A549 treated with Mapracorat at 1 μM for 4 hours (cell line): ENCODE measurements around the gene VPS4A. TPM values are rescaled to one million over a fixed set of nuclear protein-coding genes. Genes with fewer than 3 reads are reported as not detected.

Experiments used
- total RNA-seq: library from RNA; stranded (reverse); fragments of 200-300 nt; extraction: Qiagen RNA extraction; gene quantifications from 5 replicates; pipeline ENCODE4 v1.2.3, GENCODE V29; 2022

Gene VPS4A
- 30.5 to 32.2 TPM (median 31.7 TPM) in 5 replicates for total RNA-seq

DNA sequence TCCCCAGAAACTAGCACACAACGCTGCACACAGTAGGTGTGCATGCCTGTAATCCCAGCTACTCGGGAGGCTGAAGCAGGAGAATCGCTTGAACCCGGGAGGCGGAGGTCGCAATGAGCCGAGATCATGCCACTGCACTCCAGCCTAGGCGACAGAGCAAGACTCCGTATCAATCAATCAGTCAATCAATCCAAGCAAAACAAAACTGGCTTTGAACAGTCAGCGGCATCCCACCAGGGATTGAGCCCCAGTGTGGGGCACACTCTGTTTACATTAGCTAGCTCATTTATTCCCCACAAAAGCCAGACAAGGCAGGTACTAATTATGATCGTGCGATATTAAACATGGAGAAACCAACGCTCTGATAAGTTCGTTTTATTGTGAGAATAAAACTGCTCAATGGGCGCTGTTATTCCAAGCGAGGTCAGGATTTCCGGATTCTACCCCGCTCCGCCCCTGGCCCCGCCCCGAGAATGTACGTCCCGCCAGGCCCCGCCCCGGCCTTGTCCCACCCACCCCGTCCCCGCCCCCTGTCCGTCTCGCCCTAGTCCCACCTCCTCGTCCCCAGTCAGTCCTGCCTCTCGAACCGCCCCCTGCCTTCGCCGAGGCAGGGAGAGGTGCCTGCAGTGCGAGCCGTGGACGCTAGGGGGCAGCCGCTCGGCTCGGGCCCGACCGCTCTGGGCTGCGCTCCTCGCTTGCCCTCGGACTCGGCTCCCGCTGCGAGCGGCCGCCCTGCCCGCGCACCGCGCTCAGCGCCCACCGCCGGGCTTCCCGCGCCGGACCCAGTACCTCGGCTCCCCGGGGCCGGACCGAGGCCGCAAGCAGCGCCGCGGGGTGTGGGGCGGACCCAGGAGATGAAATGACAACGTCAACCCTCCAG lies at the start of gene VPS4A:
VPS4A (plus strand) TSS at position 698 of the 880 bp plus-strand sequence; CDS start at position 860, 162 bp downstream.

GRCh38 chr16:69330286-69331109 lies 19.3 kb downstream of the VPS4A start, which contains the start of gene PDF:
PDF (minus strand) TSS chr16:69330588; CDS start chr16:69330570, 18 bp downstream.

GRCh38 chr16:69339289-69340094 lies 28.3 kb downstream of the VPS4A start, which contains the start of the genes COG8 and NIP7:
COG8 (minus strand) TSS chr16:69339564; CDS start chr16:69339552, 12 bp downstream.
NIP7 (plus strand) TSS chr16:69339772; CDS start chr16:69339830, 58 bp downstream.

GRCh38 chr16:69351309-69352027 lies 40.3 kb downstream of the VPS4A start, which contains the start of gene TMED6:
TMED6 (minus strand) TSS chr16:69351786; CDS start chr16:69351753, 33 bp downstream.

Other genes with a start within 250 kb of the VPS4A start
- gene HAS3, start 205.7 kb upstream of the VPS4A start, total RNA-seq = 38.4 to 52.3 TPM (median 45.9 TPM) in 5 replicates
- 108 to 127 TPM (median 126 TPM) in 5 replicates for gene CHTF8, start 178.8 kb upstream of the VPS4A start, total RNA-seq
- 80.2 to 88.1 TPM (median 81.7 TPM) in 5 replicates for gene UTP4, start 178.7 kb upstream of the VPS4A start, total RNA-seq
- 6.5 to 9.8 TPM (median 7.4 TPM) in 5 replicates for gene SNTB2, start 124.2 kb upstream of the VPS4A start, total RNA-seq
- 20.4 to 40.7 TPM (median 39.0 TPM) in 5 replicates for gene PDF, start 19.2 kb downstream of the VPS4A start, total RNA-seq
- gene COG8, start 28.2 kb downstream of the VPS4A start, total RNA-seq = 18.7 to 26.1 TPM (median 25.7 TPM) in 5 replicates
- gene NIP7, start 28.4 kb downstream of the VPS4A start, total RNA-seq = 51.1 to 64.9 TPM (median 55.8 TPM) in 5 replicates
- gene TMED6, start 40.4 kb downstream of the VPS4A start, total RNA-seq = not detected in 5 replicates
- 22.4 to 24.9 TPM (median 23.4 TPM) in 5 replicates for gene TERF2, start 74.7 kb downstream of the VPS4A start, total RNA-seq
- gene CYB5B, start 113.3 kb downstream of the VPS4A start, total RNA-seq = 196 to 229 TPM (median 205 TPM) in 5 replicates